ENCODE data around the gene KCNS1.

The KCNS1 gene

DNA sequence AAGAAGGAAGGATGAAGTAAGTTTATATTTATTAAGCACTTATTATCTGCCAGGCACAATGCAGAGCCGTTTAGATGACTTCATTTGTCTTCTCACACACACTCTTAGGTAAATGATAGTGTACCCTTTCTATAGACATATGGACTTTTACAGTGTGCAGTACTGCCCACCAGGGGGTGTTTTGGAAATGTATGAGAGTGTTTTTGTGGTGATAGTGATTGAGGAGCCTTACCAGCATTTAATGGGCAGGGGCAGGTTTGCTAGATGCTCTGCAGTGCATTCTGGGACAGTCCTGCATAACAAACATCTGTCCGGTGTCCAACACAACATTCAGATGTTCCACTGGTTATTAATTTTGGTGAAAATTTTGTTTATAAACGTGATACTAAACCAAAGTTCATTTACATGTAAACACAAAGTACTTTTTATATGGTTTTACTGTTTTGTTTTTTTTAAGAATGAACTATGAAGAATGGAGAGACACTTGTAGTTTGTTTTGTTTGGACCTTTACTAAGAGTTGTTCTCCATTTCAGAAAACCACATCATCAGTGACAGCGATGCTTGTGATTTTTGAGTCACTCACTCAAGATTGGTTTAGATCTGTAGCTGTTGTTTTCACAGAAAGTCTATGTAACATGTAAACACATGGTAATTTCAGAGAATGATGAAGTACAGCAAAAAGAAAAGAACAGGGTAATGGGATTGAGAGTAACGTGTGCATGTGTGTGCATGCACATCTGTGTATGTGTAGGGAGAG is 19.9 kb downstream of the KCNS1 start:
- peaks cover 99% of the 10 kb centered on the region for H3K36me3 ChIP-seq
- no peaks in the 10 kb centered on the region for H3K9me3 ChIP-seq
- TF ChIP-seq, protein P1, sequence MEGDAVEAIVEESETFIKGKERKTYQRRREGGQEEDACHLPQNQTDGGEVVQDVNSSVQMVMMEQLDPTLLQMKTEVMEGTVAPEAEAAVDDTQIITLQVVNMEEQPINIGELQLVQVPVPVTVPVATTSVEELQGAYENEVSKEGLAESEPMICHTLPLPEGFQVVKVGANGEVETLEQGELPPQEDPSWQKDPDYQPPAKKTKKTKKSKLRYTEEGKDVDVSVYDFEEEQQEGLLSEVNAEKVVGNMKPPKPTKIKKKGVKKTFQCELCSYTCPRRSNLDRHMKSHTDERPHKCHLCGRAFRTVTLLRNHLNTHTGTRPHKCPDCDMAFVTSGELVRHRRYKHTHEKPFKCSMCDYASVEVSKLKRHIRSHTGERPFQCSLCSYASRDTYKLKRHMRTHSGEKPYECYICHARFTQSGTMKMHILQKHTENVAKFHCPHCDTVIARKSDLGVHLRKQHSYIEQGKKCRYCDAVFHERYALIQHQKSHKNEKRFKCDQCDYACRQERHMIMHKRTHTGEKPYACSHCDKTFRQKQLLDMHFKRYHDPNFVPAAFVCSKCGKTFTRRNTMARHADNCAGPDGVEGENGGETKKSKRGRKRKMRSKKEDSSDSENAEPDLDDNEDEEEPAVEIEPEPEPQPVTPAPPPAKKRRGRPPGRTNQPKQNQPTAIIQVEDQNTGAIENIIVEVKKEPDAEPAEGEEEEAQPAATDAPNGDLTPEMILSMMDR (IDR thresholded peaks at IDR 0.05) = no peak
- H3K27ac ChIP-seq = no peak overlapping the region
- no peaks in the 10 kb centered on the region for H3K4me1 ChIP-seq (ENCODE audit: control insufficient read depth in 1 of 2, insufficient read depth in 1 of 2, low read depth in 1 of 2, low read length in 1 of 2)
- H3K27me3 ChIP-seq = no peaks in the 10 kb centered on the region
- no peak overlapping the region for H3K4me3 ChIP-seq (ENCODE audit: low read depth in 1 of 2, low read length in 1 of 2)

DNA sequence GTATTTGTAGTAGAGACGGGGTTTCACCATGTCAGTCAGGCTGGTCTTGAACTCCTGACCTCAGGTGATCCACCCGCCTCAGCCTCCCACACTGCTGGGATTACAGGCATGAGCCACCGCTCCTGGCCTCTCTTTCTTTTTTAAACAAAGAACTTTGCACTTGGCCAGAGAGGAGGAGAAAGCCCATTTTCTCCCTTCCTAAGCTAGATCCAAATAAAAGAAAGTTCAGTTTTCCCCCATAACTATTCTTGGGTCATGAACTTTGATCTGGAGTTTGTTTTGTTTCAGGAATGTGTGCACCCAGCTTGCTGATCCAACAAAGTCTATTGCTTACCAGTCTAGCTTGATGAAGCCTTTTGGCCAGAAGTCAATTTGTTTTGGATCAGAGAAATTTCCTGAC is 23.4 kb downstream of the KCNS1 start:
- no peaks in the 10 kb centered on the region for H3K4me1 ChIP-seq (ENCODE audit: control insufficient read depth in 1 of 2, insufficient read depth in 1 of 2, low read depth in 1 of 2, low read length in 1 of 2)
- no peaks in the 10 kb centered on the region for H3K27me3 ChIP-seq
- H3K4me3 ChIP-seq (ENCODE audit: low read depth in 1 of 2, low read length in 1 of 2) = no peak overlapping the region
- H3K36me3 ChIP-seq = peaks cover 100% of the 10 kb centered on the region
- no peak overlapping the region for H3K27ac ChIP-seq
- H3K9me3 ChIP-seq = no peaks in the 10 kb centered on the region
- TF ChIP-seq, protein P1 (IDR thresholded peaks at IDR 0.05) = no peak

- H3K27ac ChIP-seq = no peak overlapping the region
- peaks cover 77% of the 10 kb centered on the region for H3K36me3 ChIP-seq
- TF ChIP-seq, protein P1 (IDR thresholded peaks at IDR 0.05) = no peak
- H3K4me3 ChIP-seq (ENCODE audit: low read depth in 1 of 2, low read length in 1 of 2) = no peak overlapping the region
- H3K9me3 ChIP-seq = no peaks in the 10 kb centered on the region
- no peaks in the 10 kb centered on the region for H3K27me3 ChIP-seq
- peaks cover 4 to 5% of the 10 kb centered on the region in 2 experiments for H3K4me1 ChIP-seq (ENCODE audit: control insufficient read depth in 1 of 2, insufficient read depth in 1 of 2, low read depth in 1 of 2, low read length in 1 of 2)
These were observed 27.7 kb downstream of the KCNS1 start for GRCh38 chr20:45073221-45073620.

DNA sequence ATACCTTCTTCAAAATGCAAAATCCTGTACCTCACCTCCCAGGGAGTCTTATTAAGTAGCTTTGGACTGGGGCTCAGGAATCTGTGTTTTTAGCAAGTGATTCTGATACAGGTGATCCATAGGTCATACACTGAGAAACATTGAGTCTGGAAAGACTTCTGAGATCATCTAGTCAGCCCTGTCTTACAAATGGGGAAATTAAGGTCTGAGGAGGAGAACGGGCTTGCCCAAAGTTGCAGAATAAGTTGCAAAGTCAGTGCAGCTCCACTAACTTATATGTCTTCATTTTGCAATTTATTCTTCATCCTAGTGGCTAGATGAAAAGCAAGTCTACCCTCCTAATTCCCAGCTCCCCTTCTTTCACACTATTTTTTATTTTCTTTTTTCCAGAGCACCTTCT is 28.9 kb downstream of the KCNS1 start:
- H3K27ac ChIP-seq = no peak overlapping the region
- no peak overlapping the region for H3K4me3 ChIP-seq (ENCODE audit: low read depth in 1 of 2, low read length in 1 of 2)
- H3K9me3 ChIP-seq = no peaks in the 10 kb centered on the region
- TF ChIP-seq, protein P1 (IDR thresholded peaks at IDR 0.05) = no peak
- peaks cover 4 to 5% of the 10 kb centered on the region in 2 experiments for H3K4me1 ChIP-seq (ENCODE audit: control insufficient read depth in 1 of 2, insufficient read depth in 1 of 2, low read depth in 1 of 2, low read length in 1 of 2)
- H3K27me3 ChIP-seq = no peaks in the 10 kb centered on the region
- peaks cover 77% of the 10 kb centered on the region for H3K36me3 ChIP-seq

DNA sequence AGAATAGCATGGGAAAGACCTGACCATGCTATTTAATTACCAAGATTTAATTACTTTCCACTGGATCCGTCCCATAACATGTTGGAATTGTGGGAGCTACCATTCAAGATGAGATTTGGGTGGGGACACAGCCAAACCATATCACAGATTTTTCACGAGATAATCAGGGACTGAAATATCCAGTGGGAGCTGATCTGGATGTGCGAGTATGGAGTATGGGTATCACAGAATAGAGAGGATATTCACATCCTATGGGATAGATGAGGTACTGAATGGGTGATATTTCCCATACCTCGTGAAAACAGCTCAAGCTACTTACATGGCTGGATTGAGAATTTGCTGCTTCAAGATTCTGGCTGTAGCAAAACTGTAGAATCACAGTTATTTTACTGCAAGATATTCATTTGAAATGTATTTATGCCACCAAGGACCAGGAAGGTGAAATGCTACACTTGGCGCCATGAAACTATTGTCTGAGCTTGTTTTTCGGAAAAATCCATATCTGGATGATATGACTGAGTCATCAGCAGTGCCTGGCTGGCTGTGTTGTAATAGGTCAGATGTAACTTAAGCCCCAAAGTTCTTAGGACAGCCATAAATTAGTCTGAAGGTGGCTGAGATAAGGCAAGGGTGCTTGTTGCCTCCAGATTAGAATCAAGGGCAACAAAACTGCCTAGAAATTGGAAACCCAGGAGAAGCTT is 29.8 kb downstream of the KCNS1 start:
- Histone ChIP-seq H3K27me3 (no peaks in the 10 kb centered on the region), H3K36me3 (peaks cover 73% of the 10 kb centered on the region), H3K4me3 (ENCODE audit: low read depth in 1 of 2, low read length in 1 of 2) (no peak overlapping the region), H3K27ac (no peak overlapping the region), H3K9me3 (no peaks in the 10 kb centered on the region), H3K4me1 (ENCODE audit: control insufficient read depth in 1 of 2, insufficient read depth in 1 of 2, low read depth in 1 of 2, low read length in 1 of 2) (peaks cover 4 to 6% of the 10 kb centered on the region in 2 experiments)
- TF ChIP-seq, protein P1 (IDR thresholded peaks at IDR 0.05) = no peak

Data from neutrophil (primary cell).